Adipose tissue (tissue), 3 donors: Measurements from ENCODE around the gene NEDD4L. TPM values are rescaled to one million over a fixed set of nuclear protein-coding genes. Genes with fewer than 3 reads are reported as not detected.

Experiments
- H3K27ac ChIP-seq: one replicate; pipeline ENCODE4 v1.5.1; 2013; ENCODE audit warnings: low read depth, low read length
- WGBS, 3 donors: extraction: QIAGEN DNeasy Blood & Tissue Kit; methylation state at CpG; one replicate each; pipeline ENCODE4 v1.1.7; 2013; 5-methylcytosine and 5-hydroxymethylcytosine counted together
- polyA plus RNA-seq, 3 donors: library from polyadenylated mRNA; stranded (reverse); fragments of 200-250 nt; gene quantifications; one replicate each; pipeline ENCODE4 v1.2.3, GENCODE V29; 2013
- donor health status: healthy with polysubstance abuse.
- donor health status: Bipolar disorder and iron deficiency.
- donor health status: healthy.

NEDD4L gene
- polyA plus RNA-seq, 3 donors = 12.7 to 77.3 (median 23.7) TPM

DNA sequence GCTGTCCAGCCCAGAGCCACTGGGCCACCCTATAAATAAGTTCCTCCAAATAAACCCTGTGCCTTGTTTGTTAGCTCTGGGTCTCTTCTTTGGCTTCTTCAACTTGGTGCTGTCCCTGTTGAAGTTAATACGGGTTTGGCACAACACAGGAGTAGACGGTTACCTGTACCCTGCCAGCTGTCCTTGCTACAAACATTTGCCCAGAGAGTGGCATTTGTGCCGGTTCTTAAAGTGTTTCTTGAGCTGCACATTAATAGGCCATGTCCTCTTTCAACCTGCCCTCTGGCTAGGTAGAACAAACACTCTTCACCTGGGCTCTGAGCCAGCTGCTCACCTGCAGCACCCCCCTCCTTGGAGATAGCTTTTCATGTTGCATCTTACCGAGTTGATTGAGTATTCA lies 139.2 kb downstream of the NEDD4L start:
- 37 to 89% (median 89%) methylated on average over 4 of the region's 4 CpGs for WGBS, 3 donors
- no peak overlapping the region for H3K27ac ChIP-seq

DNA sequence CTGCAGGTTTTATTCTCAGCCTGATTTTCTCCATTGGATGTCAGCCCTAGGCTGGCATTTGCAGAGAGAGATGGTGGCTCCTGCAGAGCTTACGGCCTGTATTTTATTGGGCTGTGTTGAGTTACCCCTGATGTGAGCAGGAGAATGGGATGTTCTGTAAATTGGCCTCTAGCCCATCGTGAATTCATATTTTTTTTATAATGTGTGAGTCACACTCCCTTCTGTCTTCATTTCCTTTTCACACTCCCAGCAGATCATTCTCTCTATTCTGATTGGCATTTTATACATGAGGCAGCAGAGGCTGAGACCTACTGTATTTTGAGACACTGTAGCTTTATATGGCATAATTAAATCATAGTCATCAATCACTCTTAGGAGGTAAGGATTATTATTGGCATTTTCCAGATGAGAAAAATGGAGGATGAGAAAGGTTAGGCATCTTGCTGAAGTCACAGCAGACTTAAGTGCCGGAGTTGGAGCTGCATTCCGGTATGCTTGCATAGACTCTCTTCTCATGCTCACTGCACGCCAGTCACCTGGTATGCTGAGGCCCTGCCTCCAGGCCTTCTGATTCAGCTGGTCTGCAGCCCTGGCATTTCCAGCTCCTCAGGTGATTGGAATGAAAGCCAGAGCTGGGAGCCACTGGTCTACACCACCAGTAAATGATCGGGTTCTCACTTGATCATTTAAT lies 142.4 kb downstream of the NEDD4L start:
- 40 to 74% (median 68%) methylated on average over 6 of the region's 6 CpGs for WGBS, 3 donors
- H3K27ac ChIP-seq = no peak overlapping the region

DNA sequence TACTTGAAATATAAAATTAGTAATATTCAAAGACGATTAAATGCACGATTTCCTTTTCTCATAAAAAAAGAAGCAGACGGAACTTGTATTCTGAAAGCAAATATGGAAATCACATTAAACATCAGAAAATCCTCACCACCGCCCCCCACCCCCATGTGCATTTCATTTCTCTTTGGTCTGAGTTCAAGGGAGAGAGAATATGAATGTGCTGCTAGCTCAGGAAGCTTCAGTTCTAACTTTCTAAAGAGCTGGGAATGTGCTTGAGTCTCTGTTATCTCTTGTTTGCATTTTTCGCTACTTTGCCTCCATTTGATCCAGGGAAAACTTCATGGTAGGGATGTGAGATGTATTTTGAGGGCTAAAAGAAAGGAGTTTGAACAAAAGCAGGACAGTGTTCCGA lies 143.6 kb downstream of the NEDD4L start:
- whole genome bisulfite sequencing, 3 donors = 92 to 95% (median 94%) methylated on average over 6 of the region's 6 CpGs
- no peak overlapping the region for H3K27ac ChIP-seq

GRCh38 chr18:58188996-58189395 lies 145.0 kb downstream of the NEDD4L start:
- H3K27ac ChIP-seq = no peak overlapping the region
- WGBS, 3 donors = 76 to 91% (median 89%) methylated on average over 5 of the region's 5 CpGs

- WGBS, 3 donors = 80 to 86% (median 84%) methylated on average over 5 of the region's 5 CpGs
- no peak overlapping the region for H3K27ac ChIP-seq
Observed at GRCh38 chr18:58190842-58191530, 147.0 kb downstream of the NEDD4L start.

- no peak overlapping the region for H3K27ac ChIP-seq
- whole genome bisulfite sequencing, 3 donors = 90 to 100% (median 98%) methylated on average over 2 of the region's 2 CpGs
Observed at GRCh38 chr18:58191626-58192025, 147.6 kb downstream of the NEDD4L start.

- 85 to 95% (median 93%) methylated on average over 4 of the region's 4 CpGs for WGBS, 3 donors
- H3K27ac ChIP-seq = no peak overlapping the region
Observed at GRCh38 chr18:58192519-58192918, 148.5 kb downstream of the NEDD4L start.

- WGBS, 3 donors = 43 to 82% (median 78%) methylated on average over 8 of the region's 8 CpGs
Observed at GRCh38 chr18:58194028-58194427, 150.0 kb downstream of the NEDD4L start.

DNA sequence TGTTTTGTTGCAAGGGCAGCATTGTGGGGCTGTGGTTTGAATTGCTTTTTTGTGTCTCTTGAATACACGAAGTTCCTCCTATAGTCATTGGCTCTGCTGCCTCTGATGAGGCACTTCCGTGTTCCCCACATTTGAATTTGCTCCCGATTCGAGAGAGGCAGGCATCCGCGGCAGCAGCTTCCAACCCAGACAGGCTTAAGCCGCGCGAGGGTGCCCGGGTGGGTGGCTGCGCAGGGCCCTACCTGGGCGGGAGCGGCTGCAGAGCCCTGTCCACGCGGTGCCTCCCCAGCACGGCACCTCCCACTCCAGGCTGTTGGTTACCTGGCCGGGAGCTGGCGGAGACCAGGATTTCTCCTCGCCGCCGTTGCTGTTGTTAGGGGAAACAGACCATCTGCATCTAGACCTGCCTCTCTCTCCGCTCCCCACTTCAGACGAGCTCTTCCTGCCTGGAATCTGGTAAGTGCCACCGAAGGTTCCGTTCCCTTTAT lies 151.3 kb downstream of the NEDD4L start:
- WGBS, 3 donors = 11 to 20% (median 16%) methylated on average over 25 of the region's 25 CpGs
- no peak overlapping the region for H3K27ac ChIP-seq

More at GRCh38 chr18:58194028-58194427, 150.0 kb downstream of the NEDD4L start:
- no peak overlapping the region for H3K27ac ChIP-seq

DNA sequence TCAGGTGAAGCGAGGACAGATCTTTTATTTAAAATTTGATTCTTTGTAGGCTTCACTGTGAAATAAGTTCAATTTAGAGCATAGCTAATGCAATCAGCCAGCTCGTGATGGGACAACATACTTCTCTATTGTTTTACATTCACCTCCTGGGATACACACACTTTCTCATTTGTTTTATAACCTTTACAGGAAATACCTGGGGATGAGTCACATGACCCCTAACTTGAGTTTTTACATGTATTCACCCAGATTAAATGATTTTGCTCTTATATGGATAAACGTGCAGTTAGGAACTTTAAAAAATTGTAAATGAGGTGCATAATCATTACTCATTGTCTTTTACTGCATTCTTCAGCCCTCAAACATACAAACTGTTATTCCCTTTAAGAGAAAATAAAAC lies 152.1 kb downstream of the NEDD4L start:
- WGBS, 3 donors = 69 to 72% (median 72%) methylated on average over 3 of the region's 3 CpGs
- no peak overlapping the region for H3K27ac ChIP-seq

- H3K27ac ChIP-seq = no peak overlapping the region
- WGBS, 3 donors = 71 to 92% (median 88%) methylated on average over 19 of the region's 19 CpGs
Observed at GRCh38 chr18:58196881-58197872, 153.2 kb downstream of the NEDD4L start.

DNA sequence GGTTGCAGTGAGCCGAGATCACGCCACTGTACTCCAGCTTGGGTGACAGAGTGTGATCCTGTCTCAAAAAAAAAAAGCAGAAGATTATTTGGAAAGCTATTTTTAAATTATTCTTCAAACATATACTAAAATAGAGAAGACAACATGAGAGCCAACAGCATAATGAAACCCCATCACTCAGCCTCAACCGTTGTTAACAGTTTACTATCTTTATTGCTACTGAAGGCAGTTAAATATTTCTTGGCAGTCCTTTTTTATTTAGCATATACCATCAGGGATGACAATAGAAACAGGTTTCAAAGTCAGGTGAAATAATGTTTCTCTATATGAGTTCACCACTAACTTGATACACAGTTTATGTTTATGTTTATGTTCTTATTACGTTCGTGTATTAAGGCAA lies 157.2 kb downstream of the NEDD4L start:
- WGBS, 3 donors = 80 to 92% (median 87%) methylated on average over 5 of the region's 5 CpGs
- no peak overlapping the region for H3K27ac ChIP-seq

DNA sequence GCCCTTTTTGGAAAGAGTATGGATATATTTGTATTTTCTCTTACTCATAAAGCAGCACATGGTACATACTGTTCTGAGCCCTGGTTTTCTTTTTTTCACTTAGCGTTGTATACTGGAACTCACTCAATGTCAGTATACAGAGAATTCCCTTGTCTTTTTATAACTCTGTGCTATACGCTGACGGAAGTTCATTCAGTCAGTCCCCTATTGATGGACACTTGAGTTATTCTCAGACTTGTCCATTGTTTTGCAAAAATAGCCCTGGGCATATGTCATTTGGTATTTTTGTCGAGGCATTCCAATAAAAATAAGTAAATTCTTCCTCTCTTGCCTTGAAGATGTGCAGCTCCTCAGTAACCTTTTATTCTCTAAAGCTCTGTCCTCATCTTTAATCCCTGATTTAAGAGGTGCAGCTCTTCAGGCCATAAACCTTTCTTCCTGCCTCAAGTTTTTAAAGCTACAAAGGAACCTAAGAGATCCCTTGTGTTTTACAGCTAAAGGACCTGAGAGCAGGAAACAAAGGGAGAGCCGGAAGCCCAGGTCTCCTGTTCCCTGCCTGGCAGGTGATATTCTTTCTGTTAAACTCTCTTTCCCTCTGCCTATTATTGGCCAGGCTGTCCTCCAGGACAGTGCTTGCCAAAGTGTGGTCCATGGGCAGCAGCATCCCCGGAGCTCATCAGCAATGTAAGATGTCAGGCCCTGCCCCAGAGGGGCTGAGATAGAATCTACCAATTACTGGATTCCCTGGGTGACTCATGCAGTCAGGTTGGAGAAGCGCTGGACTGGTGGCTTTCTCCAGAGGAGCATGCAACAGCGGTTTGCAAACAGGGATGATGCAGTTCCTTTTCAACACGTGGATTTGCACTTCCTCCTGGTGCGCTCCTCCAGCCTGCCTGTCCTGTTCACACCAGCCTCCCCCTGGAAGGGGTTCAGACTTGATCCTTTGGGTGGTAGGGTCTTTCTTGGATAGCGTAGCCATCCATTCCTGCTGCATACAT lies 158.0 kb downstream of the NEDD4L start:
- no peak overlapping the region for H3K27ac ChIP-seq
- WGBS, 3 donors = 74 to 79% (median 79%) methylated on average over 11 of the region's 11 CpGs

GRCh38 chr18:58204776-58205442 lies 160.9 kb downstream of the NEDD4L start:
- H3K27ac ChIP-seq = no peak overlapping the region
- 49 to 71% (median 67%) methylated on average over 3 of the region's 3 CpGs for WGBS, 3 donors

DNA sequence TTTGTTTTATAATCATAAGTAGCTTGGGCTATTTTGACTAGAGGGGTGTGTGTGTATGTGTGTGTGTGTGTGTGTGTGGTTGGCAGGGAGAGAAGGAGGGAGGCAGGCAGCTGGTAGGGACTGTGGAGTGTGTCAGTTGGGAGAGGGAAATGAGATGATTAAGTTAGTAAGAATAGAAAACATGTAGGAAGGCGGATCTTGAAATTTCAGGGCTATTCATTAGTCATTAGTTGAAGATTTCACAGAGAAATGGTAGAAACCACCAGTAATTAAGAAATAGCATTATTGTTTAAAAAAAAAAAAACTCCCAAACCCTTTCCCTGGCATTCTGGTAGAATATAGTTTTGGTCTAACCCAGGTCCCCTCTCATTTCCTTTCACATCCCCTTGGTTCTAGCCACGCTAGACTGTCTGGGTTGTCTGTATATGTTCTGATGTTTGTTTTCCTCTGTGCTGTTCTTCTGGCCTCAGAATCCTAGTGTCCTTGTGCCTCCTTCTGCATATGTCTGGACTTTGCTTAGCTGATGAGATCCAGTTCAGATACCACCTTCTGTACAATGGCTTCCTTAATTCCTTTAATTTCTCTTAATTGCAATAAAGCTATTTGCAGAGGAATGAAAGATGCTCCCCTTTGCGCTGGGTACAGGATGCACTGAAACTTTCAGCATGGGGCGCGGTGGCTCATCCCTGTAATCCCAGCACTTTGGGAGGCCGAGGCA lies 161.6 kb downstream of the NEDD4L start:
- WGBS, 3 donors = 80 to 97% (median 92%) methylated on average over 6 of the region's 6 CpGs
- no peak overlapping the region for H3K27ac ChIP-seq

- no peak overlapping the region for H3K27ac ChIP-seq
- WGBS, 3 donors = 74 to 95% (median 93%) methylated on average over 5 of the region's 5 CpGs
Observed at GRCh38 chr18:58207520-58208152, 163.6 kb downstream of the NEDD4L start.
